Esophagus muscularis mucosa (tissue), 3 donors: ENCODE results near the gene CHML.

ENCODE experiments used
- CTCF ChIP-seq, 3 experiments: fragments of 200-600 bp in 2 of 3; fragments of 450-650 bp in 1 of 3; sonication (generic) in 2 of 3; IDR thresholded peaks; one replicate each; pipeline ENCODE4 v1.5.1; 2017 to 2019; ENCODE audit warnings: antibody characterized with exemption in 3 of 3, mild to moderate bottlenecking in 2 of 3, moderate library complexity in 1 of 3
- POLR2A ChIP-seq: fragments of 450-650 bp; IDR thresholded peaks from one replicate; pipeline ENCODE4 v1.6.1; 2017; ENCODE audit warnings: antibody characterized with exemption, moderate library complexity, mild to moderate bottlenecking, low read depth
- POLR2AphosphoS5 ChIP-seq, 2 donors: sonication (generic); formaldehyde crosslinking; IDR thresholded peaks; one replicate each; pipeline ENCODE4 v1.6.1; 2017; ENCODE audit warnings: antibody characterized with exemption in 2 of 2

DNA sequence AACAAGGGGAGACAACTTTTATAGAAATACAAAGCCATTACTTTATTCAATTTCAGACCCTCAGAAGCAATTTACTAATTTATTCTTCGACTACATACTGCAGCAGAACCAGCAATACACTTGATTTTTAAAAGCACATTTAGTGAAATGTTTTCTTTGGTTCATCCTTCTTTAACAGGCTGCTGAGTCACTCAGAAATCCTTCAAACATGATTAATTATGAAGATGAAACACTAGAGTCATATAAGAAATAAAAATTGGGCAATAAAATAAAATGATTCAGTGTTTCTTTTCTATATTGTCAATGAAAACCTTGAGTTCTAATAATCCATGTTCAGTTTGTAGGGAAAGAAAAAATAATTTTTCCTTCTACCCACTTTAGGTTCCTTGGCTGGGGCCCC, 47.0 kb downstream of the CHML start:
- TF ChIP-seq CTCF (IDR thresholded peaks at IDR 0.05) (no peak), POLR2A (no peak), POLR2AphosphoS5 (IDR thresholded peaks at IDR 0.05) (no peak)
